Mesenchymal stem cell (in vitro differentiated cells and primary cell): ENCODE results near the gene MEAF6.
A peak's percentile ranks its signal among the peaks of the same experiment; 100 is the strongest.

ENCODE experiments used
- DNase-seq: peaks from one replicate; pipeline ENCODE4 v3.0.0-alpha.2; 2013
- H2AFZ ChIP-seq: one replicate; pipeline ENCODE4 v1.6.1; 2013; ENCODE audit warnings: low read depth, mild to moderate bottlenecking, control low read depth, inconsistent platforms, low read length, moderate library complexity
- H2AK5ac ChIP-seq: 2 replicates; pipeline ENCODE4 v1.6.1; 2013; ENCODE audit warnings: low read length, moderate library complexity, mild to moderate bottlenecking, inconsistent platforms; ENCODE audit not compliant: severe bottlenecking
- H2BK120ac ChIP-seq: one replicate; pipeline ENCODE4 v1.6.1; 2013; ENCODE audit warnings: low read depth, mild to moderate bottlenecking, inconsistent platforms, low read length, moderate library complexity
- H2BK12ac ChIP-seq, 2 experiments: one replicate each; pipeline ENCODE4 v1.6.1; 2013; ENCODE audit warnings: inconsistent platforms in 2 of 2, low read length in 2 of 2, mild to moderate bottlenecking in 2 of 2, moderate library complexity in 2 of 2, control low read depth in 1 of 2
- H2BK15ac ChIP-seq: one replicate; pipeline ENCODE4 v1.6.1; 2013; ENCODE audit warnings: mild to moderate bottlenecking, low read depth, inconsistent platforms; ENCODE audit not compliant: poor library complexity, severe bottlenecking
- H2BK5ac ChIP-seq: 2 replicates; pipeline ENCODE4 v1.6.1; 2013; ENCODE audit warnings: low read depth, mild to moderate bottlenecking, low read length, control low read depth, inconsistent platforms; ENCODE audit not compliant: poor library complexity, severe bottlenecking
- H3K14ac ChIP-seq, 2 experiments: one replicate each; pipeline ENCODE4 v1.6.1; 2013; ENCODE audit warnings: inconsistent platforms in 2 of 2, low read length in 2 of 2, control low read depth in 1 of 2, mild to moderate bottlenecking in 1 of 2, moderate library complexity in 1 of 2
- H3K18ac ChIP-seq, 2 experiments: one replicate each; pipeline ENCODE4 v1.6.1; 2013; ENCODE audit warnings: inconsistent platforms in 2 of 2, low read length in 2 of 2, control low read depth in 1 of 2, low read depth in 1 of 2, mild to moderate bottlenecking in 1 of 2
- H3K23ac ChIP-seq, 2 experiments: one replicate each; pipeline ENCODE4 v1.6.1; 2013; ENCODE audit warnings: inconsistent platforms in 2 of 2, low read length in 2 of 2, mild to moderate bottlenecking in 2 of 2, moderate library complexity in 2 of 2, control low read depth in 1 of 2
- H3K27ac ChIP-seq: 2 replicates; pipeline ENCODE4 v1.5.1; 2013; ENCODE audit warnings: mild to moderate bottlenecking, moderate library complexity, low read length, control low read depth, inconsistent platforms; ENCODE audit not compliant: poor library complexity, severe bottlenecking
- H3K27me3 ChIP-seq, 2 experiments: 2 replicates each; pipeline versions ENCODE4 v1.6.1 to v1.7.0; 2013; ENCODE audit warnings: low read length in 2 of 2, mild to moderate bottlenecking in 2 of 2, moderate library complexity in 2 of 2, control low read depth in 1 of 2, inconsistent platforms in 1 of 2; ENCODE audit not compliant: control insufficient read depth in 1 of 2, insufficient read depth in 1 of 2
- H3K36me3 ChIP-seq, 2 experiments: 2 replicates each; pipeline versions ENCODE4 v1.6.1 to v1.7.0; 2013; ENCODE audit warnings: low read length in 2 of 2, control low read depth in 1 of 2, inconsistent platforms in 1 of 2, low read depth in 1 of 2, mild to moderate bottlenecking in 1 of 2; ENCODE audit not compliant: insufficient read depth in 2 of 2, control insufficient read depth in 1 of 2
- H3K4ac ChIP-seq, 2 experiments: one replicate each; pipeline ENCODE4 v1.6.1; 2013; ENCODE audit warnings: inconsistent platforms in 2 of 2, low read length in 2 of 2, mild to moderate bottlenecking in 2 of 2, moderate library complexity in 2 of 2, control low read depth in 1 of 2, low read depth in 1 of 2
- H3K4me1 ChIP-seq: 2 replicates; pipeline ENCODE4 v1.6.1; 2013; ENCODE audit warnings: low read depth, low read length, control low read depth; ENCODE audit not compliant: control insufficient read depth, insufficient read depth
- H3K4me2 ChIP-seq: 2 replicates; pipeline ENCODE4 v1.6.1; 2013; ENCODE audit warnings: low read length, mild to moderate bottlenecking, inconsistent platforms; ENCODE audit not compliant: poor library complexity, severe bottlenecking
- H3K4me3 ChIP-seq, 2 experiments: 2 replicates each; pipeline versions ENCODE4 v1.5.1 to v1.7.0; 2013; ENCODE audit warnings: low read length in 2 of 2, mild to moderate bottlenecking in 2 of 2, control low read depth in 1 of 2, low read depth in 1 of 2; ENCODE audit not compliant: insufficient read depth in 1 of 2
- H3K79me1 ChIP-seq: replicated peaks from 2 replicates; pipeline ENCODE4 v1.6.1; 2013; ENCODE audit warnings: mild to moderate bottlenecking, control low read depth, low read length, inconsistent platforms; ENCODE audit not compliant: poor library complexity, severe bottlenecking
- H3K9ac ChIP-seq: 2 replicates; pipeline ENCODE4 v1.7.0; 2013; ENCODE audit warnings: mild to moderate bottlenecking, low read length, moderate library complexity
- H3K9me3 ChIP-seq: 2 replicates; pipeline ENCODE4 v1.7.0; 2013; ENCODE audit warnings: mild to moderate bottlenecking, low read length; ENCODE audit not compliant: control insufficient read depth
- H4K8ac ChIP-seq: one replicate; pipeline ENCODE4 v1.6.1; 2013; ENCODE audit warnings: inconsistent platforms, mild to moderate bottlenecking, low read length, moderate library complexity
- H4K91ac ChIP-seq: one replicate; pipeline ENCODE4 v1.6.1; 2013; ENCODE audit warnings: mild to moderate bottlenecking, low read length, inconsistent platforms
- WGBS: methylation state at CpG from one replicate; pipeline ENCODE4 v1.1.7; 2013; ENCODE audit warnings: mixed read lengths; 5-methylcytosine and 5-hydroxymethylcytosine counted together

Gene MEAF6

DNA sequence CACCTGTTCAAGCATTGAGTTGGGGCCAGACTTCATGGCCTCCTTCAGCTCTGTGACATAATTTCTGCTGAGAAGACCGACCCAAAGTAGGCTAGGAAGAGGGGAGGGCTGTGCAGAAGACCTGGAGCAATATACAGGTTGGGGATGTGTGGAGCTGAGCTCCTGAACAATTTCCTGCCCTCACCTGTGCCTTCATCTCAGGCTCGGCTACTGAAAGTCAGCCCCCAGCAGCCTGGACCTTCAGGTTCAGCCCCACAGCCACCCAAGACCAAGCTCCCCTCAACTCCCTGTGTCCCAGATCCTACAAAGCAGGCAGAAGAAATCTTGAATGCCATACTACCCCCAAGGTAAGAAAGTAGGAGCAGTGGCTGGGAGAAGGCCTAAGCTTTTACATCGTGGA is 42.8 kb upstream of the MEAF6 start:
- Histone ChIP-seq H3K23ac (no peak overlapping the region), H3K79me1 (peaks cover 4% of the 10 kb centered on the region), H3K27me3 (no peaks in the 10 kb centered on the region), H3K18ac (peak overlapping the region in 1 of 2 experiments; percentile 42), H2BK15ac (no peak overlapping the region), H4K91ac (no peak overlapping the region), H2BK12ac (peak overlapping the region in 1 of 2 experiments; percentile 51), H2AFZ (no peak overlapping the region), H2BK120ac (no peak overlapping the region), H3K36me3 (peaks cover 16 to 19% of the 10 kb centered on the region in 2 experiments), H3K4me1 (peaks cover 16% of the 10 kb centered on the region), H3K9ac (peak overlapping the region; percentile 87), H4K8ac (peak overlapping the region; percentile 68), H3K27ac (no peak overlapping the region), H3K9me3 (no peaks in the 10 kb centered on the region), H2AK5ac (no peak overlapping the region), H3K14ac (peak overlapping the region in 1 of 2 experiments; percentile 14), H3K4me2 (peak overlapping the region; percentile 51), H2BK5ac (no peak overlapping the region), H3K4me3 (peak overlapping the region in 1 of 2 experiments; percentile 75), H3K4ac (peak overlapping the region in 1 of 2 experiments; percentile 55)
- no peak for DNase-seq
- WGBS: 92% methylated on average over 3 of the region's 3 CpGs

DNA sequence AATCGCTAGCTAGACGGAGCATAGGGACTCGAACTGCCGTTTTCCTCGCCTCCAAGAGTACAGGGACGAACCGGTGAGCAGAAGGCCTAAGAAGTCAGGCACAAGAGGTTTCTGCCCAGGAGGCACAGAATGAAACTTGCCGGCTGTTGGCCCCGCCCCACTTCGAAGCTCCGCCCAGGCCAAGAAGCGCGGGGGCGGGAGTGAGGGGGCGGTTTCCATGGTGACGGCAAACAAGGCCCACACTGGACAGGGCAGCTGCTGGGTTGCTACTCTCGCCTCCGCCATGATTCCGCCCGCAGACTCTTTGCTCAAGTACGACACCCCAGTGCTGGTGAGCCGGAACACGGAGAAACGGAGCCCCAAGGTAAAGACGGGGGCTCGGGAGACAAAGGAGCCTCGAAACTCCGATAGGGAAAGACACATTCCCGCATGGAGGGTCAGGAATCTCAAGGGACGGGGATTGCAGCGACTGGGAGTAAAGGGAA is 42.2 kb upstream of the MEAF6 start, which contains the start of gene DNALI1:
DNALI1 (plus strand) TSS at position 229 of the 485 bp plus-strand sequence; CDS start at position 284, 55 bp downstream.
- peak; percentile 92 for DNase-seq
- WGBS: 19% methylated on average over 31 of the region's 31 CpGs
- H2AK5ac ChIP-seq: no peak within 1 kb of the TSS
- H3K23ac ChIP-seq: no peak within 1 kb of the TSS
- peak within 1 kb of the TSS; percentile 87 for H3K9ac ChIP-seq
- no peak within 1 kb of the TSS for H2BK5ac ChIP-seq
- peaks cover 5% of the 10 kb centered on the region for H3K79me1 ChIP-seq
- H3K4me2 ChIP-seq: peak within 1 kb of the TSS; percentile 51
- no peaks in the 10 kb centered on the region for H3K27me3 ChIP-seq
- no peak within 1 kb of the TSS for H2BK120ac ChIP-seq
- H2BK12ac ChIP-seq: peak within 1 kb of the TSS in 1 of 2 experiments; percentile 51
- no peak within 1 kb of the TSS for H2AFZ ChIP-seq
- no peak within 1 kb of the TSS for H4K91ac ChIP-seq
- H3K4me1 ChIP-seq: peaks cover 17% of the 10 kb centered on the region
- peak within 1 kb of the TSS in 1 of 2 experiments; percentile 14 for H3K14ac ChIP-seq
- peak within 1 kb of the TSS; percentile 42 to 46 for H3K18ac ChIP-seq
- peak within 1 kb of the TSS in 1 of 2 experiments; percentile 55 for H3K4ac ChIP-seq
- no peak within 1 kb of the TSS for H3K27ac ChIP-seq
- peak within 1 kb of the TSS; percentile 82 for H4K8ac ChIP-seq
- H3K4me3 ChIP-seq: peak within 1 kb of the TSS; percentile 33 to 75
- no peak within 1 kb of the TSS for H2BK15ac ChIP-seq
- H3K36me3 ChIP-seq: peaks cover 13 to 16% of the 10 kb centered on the region in 2 experiments
- no peaks in the 10 kb centered on the region for H3K9me3 ChIP-seq

DNA sequence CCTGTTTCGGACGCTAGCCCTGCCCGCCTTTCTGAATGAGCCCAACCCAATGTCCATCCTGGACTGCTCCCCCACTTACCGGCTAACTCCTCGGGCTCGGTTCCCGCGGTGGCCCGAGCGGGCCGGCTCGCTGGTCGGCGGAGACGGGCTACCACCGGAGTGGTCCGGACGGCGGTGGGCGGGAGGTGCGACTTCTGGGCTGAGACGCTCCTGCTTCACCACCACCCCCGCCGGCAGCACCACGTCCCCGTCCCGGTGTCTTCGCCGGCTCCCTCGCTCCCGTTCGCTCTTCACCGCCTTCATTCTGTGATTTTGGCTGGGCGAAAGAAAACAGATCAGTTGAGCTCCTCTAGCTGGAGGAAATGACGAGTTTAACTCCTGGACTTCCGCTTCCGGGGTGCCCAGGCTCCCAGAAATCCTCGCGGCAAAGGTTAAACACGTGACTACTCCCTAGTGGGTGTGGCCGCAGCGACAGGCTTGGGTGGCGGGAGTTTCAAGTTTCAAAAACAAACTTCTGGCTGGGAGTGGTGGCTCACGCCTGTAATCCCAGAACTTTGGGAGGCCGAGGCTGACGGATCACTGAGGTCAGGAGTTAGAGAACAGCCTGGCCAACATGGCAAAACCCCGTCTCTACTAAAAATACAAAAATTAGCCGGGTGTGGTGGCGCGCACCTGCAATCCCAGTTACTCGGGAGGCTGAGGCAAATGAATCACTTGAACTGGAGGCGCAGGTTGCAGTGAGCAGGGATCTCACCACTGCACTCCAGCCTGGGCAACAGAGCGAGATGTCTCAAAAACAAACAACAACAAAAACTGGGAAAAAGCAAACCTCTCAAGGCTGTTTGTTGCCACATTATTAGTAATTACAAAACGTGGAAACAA is 39.6 kb upstream of the MEAF6 start, which contains the start of gene SNIP1:
SNIP1 (minus strand) TSS at position 367 of the 882 bp plus-strand sequence; CDS start at position 303, 64 bp downstream.
- WGBS: 11% methylated on average over 50 of the region's 54 CpGs
- H3K9ac ChIP-seq: peak within 1 kb of the TSS; percentile 97

DNA sequence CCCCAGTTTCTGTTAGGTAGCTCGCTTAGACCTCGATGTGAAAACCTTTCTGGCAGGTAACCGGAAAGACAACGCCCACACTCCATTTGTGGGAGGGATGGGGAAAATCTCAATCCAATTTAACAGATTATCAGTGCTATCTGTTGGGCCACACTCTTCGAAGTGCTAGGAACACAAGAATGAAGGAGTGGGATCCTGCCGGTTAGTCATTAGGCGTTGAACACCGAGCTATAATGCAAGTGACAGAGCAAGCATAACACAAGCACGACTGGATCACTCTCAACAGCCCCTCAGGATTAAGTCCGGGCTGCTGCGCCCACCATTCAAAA is 39.0 kb upstream of the MEAF6 start:
- whole genome bisulfite sequencing: 12% methylated on average over 11 of the region's 11 CpGs
- DNase-seq: no peak
- peaks cover 9 to 27% of the 10 kb centered on the region in 2 experiments for H3K36me3 ChIP-seq

More for the DNA sequence above, 39.6 kb upstream of the MEAF6 start, which contains the start of gene SNIP1:
- H2BK5ac ChIP-seq: peak within 1 kb of the TSS; percentile 81
- peak within 1 kb of the TSS; percentile 53 to 87 for H3K23ac ChIP-seq
- H2AK5ac ChIP-seq: no peak within 1 kb of the TSS
- H3K27me3 ChIP-seq: no peaks in the 10 kb centered on the region
- peak within 1 kb of the TSS; percentile 90 for H4K8ac ChIP-seq
- peak within 1 kb of the TSS; percentile 20 to 88 for H3K4ac ChIP-seq
- no peaks in the 10 kb centered on the region for H3K9me3 ChIP-seq
- H2AFZ ChIP-seq: peak within 1 kb of the TSS; percentile 90
- H3K4me2 ChIP-seq: peak within 1 kb of the TSS; percentile 68
- no peak within 1 kb of the TSS for H2BK120ac ChIP-seq
- peak within 1 kb of the TSS in 1 of 2 experiments; percentile 80 for H3K14ac ChIP-seq
- no peak within 1 kb of the TSS for H4K91ac ChIP-seq
- peaks cover 9% of the 10 kb centered on the region for H3K79me1 ChIP-seq
- H2BK12ac ChIP-seq: peak within 1 kb of the TSS in 1 of 2 experiments; percentile 64
- peak within 1 kb of the TSS; percentile 74 for H3K27ac ChIP-seq
- peak; percentile 95 for DNase-seq
- peaks cover 8 to 21% of the 10 kb centered on the region in 2 experiments for H3K36me3 ChIP-seq
- peaks cover 15% of the 10 kb centered on the region for H3K4me1 ChIP-seq
- H2BK15ac ChIP-seq: no peak within 1 kb of the TSS
- H3K18ac ChIP-seq: peak within 1 kb of the TSS; percentile 86 to 90
- peak within 1 kb of the TSS; percentile 96 for H3K4me3 ChIP-seq

More for the DNA sequence above, 39.0 kb upstream of the MEAF6 start:
- Histone ChIP-seq H3K4me1 (peaks cover 15% of the 10 kb centered on the region), H2BK15ac (no peak overlapping the region), H3K27me3 (no peaks in the 10 kb centered on the region), H2AFZ (peak overlapping the region; percentile 90), H2AK5ac (no peak overlapping the region), H3K9ac (peak overlapping the region; percentile 97), H3K18ac (peak overlapping the region in 1 of 2 experiments; percentile 90), H3K4ac (peak overlapping the region; percentile 20 to 88), H4K8ac (peak overlapping the region; percentile 90), H3K79me1 (peaks cover 11% of the 10 kb centered on the region), H3K9me3 (no peaks in the 10 kb centered on the region), H3K14ac (peak overlapping the region in 1 of 2 experiments; percentile 80), H3K23ac (no peak overlapping the region), H3K4me2 (peak overlapping the region; percentile 68), H4K91ac (no peak overlapping the region), H3K27ac (no peak overlapping the region), H2BK12ac (peak overlapping the region in 1 of 2 experiments; percentile 64), H2BK120ac (no peak overlapping the region), H2BK5ac (peak overlapping the region; percentile 81), H3K4me3 (peak overlapping the region; percentile 96)
